HUES48 (cell line): ENCODE results near the gene NECTIN2.
A peak's percentile ranks its signal among the peaks of the same experiment; 100 is the strongest.
"Not testable (repeated sequence)": the region's sequence is repeated elsewhere in the genome, so short reads cannot be mapped to it uniquely, and the experiment has no call there.

Source experiments
- H3K27ac ChIP-seq: one replicate; pipeline ENCODE4 v1.7.0; 2013; ENCODE audit warnings: low read depth, low read length, inconsistent platforms
- H3K27me3 ChIP-seq: 2 replicates; pipeline ENCODE4 v1.6.1; 2013; ENCODE audit warnings: mild to moderate bottlenecking, low read length; ENCODE audit not compliant: control insufficient read depth, insufficient read depth
- H3K36me3 ChIP-seq: 2 replicates; pipeline ENCODE4 v1.6.1; 2013; ENCODE audit warnings: low read length; ENCODE audit not compliant: control insufficient read depth, insufficient read depth
- H3K4me1 ChIP-seq: 2 replicates; pipeline ENCODE4 v1.6.1; 2013; ENCODE audit warnings: mild to moderate bottlenecking, low read length; ENCODE audit not compliant: control insufficient read depth, insufficient read depth
- H3K4me3 ChIP-seq: 2 replicates; pipeline ENCODE4 v1.5.1; 2013; ENCODE audit warnings: mild to moderate bottlenecking, low read depth, low read length
- H3K9ac ChIP-seq: 2 replicates; pipeline ENCODE4 v1.6.1; 2013; ENCODE audit warnings: mild to moderate bottlenecking, low read depth, low read length, moderate library complexity
- H3K9me3 ChIP-seq: 2 replicates; pipeline ENCODE4 v1.6.1; 2013; ENCODE audit warnings: low read length; ENCODE audit not compliant: control insufficient read depth, insufficient read depth

Gene NECTIN2

GRCh38 chr19:44888335-44888734 is 42.2 kb downstream of the NECTIN2 start:
- H3K27ac ChIP-seq, H3K4me3 ChIP-seq, H3K9ac ChIP-seq, H3K4me1 ChIP-seq, H3K27me3 ChIP-seq, H3K9me3 ChIP-seq: not testable (repeated sequence)
- peaks cover 50% of the 10 kb centered on the region for H3K36me3 ChIP-seq

- Histone ChIP-seq H3K27me3 (no peaks in the 10 kb centered on the region), H3K36me3 (peaks cover 57% of the 10 kb centered on the region), H3K4me1 (0 out of 2 replicates have a peak, but pooled peaks cover 4% of the 10 kb centered on the region), H3K4me3 (peak overlapping the region; percentile 59), H3K27ac (peak overlapping the region; percentile 87), H3K9me3 (no peaks in the 10 kb centered on the region), H3K9ac (peak overlapping the region; percentile 52)
Measured at GRCh38 chr19:44889830-44890365, 43.8 kb downstream of the NECTIN2 start.

- peaks cover 62% of the 10 kb centered on the region for H3K36me3 ChIP-seq
- peak overlapping the region; percentile 53 for H3K9ac ChIP-seq
- H3K27ac ChIP-seq, result peak overlapping the region; percentile 87
- H3K9me3 ChIP-seq, result no peaks in the 10 kb centered on the region
- H3K27me3 ChIP-seq, result no peaks in the 10 kb centered on the region
- peak overlapping the region; percentile 59 for H3K4me3 ChIP-seq
- H3K4me1 ChIP-seq, result 0 out of 2 replicates have a peak, but pooled peaks cover 4% of the 10 kb centered on the region
Measured at GRCh38 chr19:44890366-44891015, 44.4 kb downstream of the NECTIN2 start.

- Histone ChIP-seq H3K4me1 (0 out of 2 replicates have a peak, but pooled peaks cover 4% of the 10 kb centered on the region), H3K4me3 (peak within 1 kb of the TSS; percentile 91), H3K9me3 (no peaks in the 10 kb centered on the region), H3K9ac (peak within 1 kb of the TSS; percentile 94), H3K36me3 (peaks cover 62% of the 10 kb centered on the region), H3K27ac (peak within 1 kb of the TSS; percentile 93), H3K27me3 (no peaks in the 10 kb centered on the region)
Measured at GRCh38 chr19:44891016-44891882, 45.2 kb downstream of the NECTIN2 start, which contains the start of gene TOMM40. Gene TOMM40, plus strand, starts transcription at chr19:44891254. Its CDS starts 162 bp downstream, at chr19:44891416.

- 0 out of 2 replicates have a peak, but pooled peaks cover 4% of the 10 kb centered on the region for H3K4me1 ChIP-seq
- H3K9ac ChIP-seq, result 0 out of 2 replicates have a peak overlapping the region, but pooled peaks have one; percentile 4
- no peak overlapping the region for H3K27ac ChIP-seq
- peak overlapping the region; percentile 91; the same call in 1 of the 2 replicates for H3K4me3 ChIP-seq
- no peaks in the 10 kb centered on the region for H3K9me3 ChIP-seq
- peaks cover 65% of the 10 kb centered on the region for H3K36me3 ChIP-seq
- H3K27me3 ChIP-seq, result no peaks in the 10 kb centered on the region
Measured at GRCh38 chr19:44892932-44893331, 46.8 kb downstream of the NECTIN2 start.

GRCh38 chr19:44893332-44894051 is 47.4 kb downstream of the NECTIN2 start:
- no peak overlapping the region for H3K27ac ChIP-seq
- no peaks in the 10 kb centered on the region for H3K27me3 ChIP-seq
- no peak overlapping the region for H3K4me3 ChIP-seq
- H3K9me3 ChIP-seq, result no peaks in the 10 kb centered on the region
- 0 out of 2 replicates have a peak, but pooled peaks cover 4% of the 10 kb centered on the region for H3K4me1 ChIP-seq
- H3K9ac ChIP-seq, result no peak overlapping the region
- H3K36me3 ChIP-seq, result peaks cover 65% of the 10 kb centered on the region

- peaks cover 65% of the 10 kb centered on the region for H3K36me3 ChIP-seq
- H3K4me1 ChIP-seq, result 0 out of 2 replicates have a peak, but pooled peaks cover 4% of the 10 kb centered on the region
- no peak overlapping the region for H3K27ac ChIP-seq
- H3K4me3 ChIP-seq, result no peak overlapping the region
- no peaks in the 10 kb centered on the region for H3K9me3 ChIP-seq
- H3K9ac ChIP-seq, result no peak overlapping the region
- H3K27me3 ChIP-seq, result no peaks in the 10 kb centered on the region
Measured at GRCh38 chr19:44894052-44894400, 47.9 kb downstream of the NECTIN2 start.

- H3K27me3 ChIP-seq, result no peaks in the 10 kb centered on the region
- H3K9me3 ChIP-seq, result no peaks in the 10 kb centered on the region
- no peak overlapping the region for H3K9ac ChIP-seq
- H3K27ac ChIP-seq, result no peak overlapping the region
- H3K4me3 ChIP-seq, result no peak overlapping the region
- H3K36me3 ChIP-seq, result peaks cover 74% of the 10 kb centered on the region
- 0 out of 2 replicates have a peak, but pooled peaks cover 4% of the 10 kb centered on the region for H3K4me1 ChIP-seq
Measured at GRCh38 chr19:44894946-44895345, 48.8 kb downstream of the NECTIN2 start.

GRCh38 chr19:44897835-44898234 is 51.7 kb downstream of the NECTIN2 start:
- Histone ChIP-seq H3K4me1 (no peaks in the 10 kb centered on the region), H3K27me3 (no peaks in the 10 kb centered on the region), H3K9ac (no peak overlapping the region), H3K36me3 (peaks cover 94% of the 10 kb centered on the region), H3K9me3 (no peaks in the 10 kb centered on the region), H3K27ac (no peak overlapping the region), H3K4me3 (no peak overlapping the region)

- H3K27ac ChIP-seq, result no peak overlapping the region
- H3K36me3 ChIP-seq, result peaks cover 72% of the 10 kb centered on the region
- H3K4me1 ChIP-seq, result peaks cover 5% of the 10 kb centered on the region; the same call in 1 of the 2 replicates
- no peaks in the 10 kb centered on the region for H3K9me3 ChIP-seq
- no peak overlapping the region for H3K4me3 ChIP-seq
- H3K27me3 ChIP-seq, result no peaks in the 10 kb centered on the region
- H3K9ac ChIP-seq, result no peak overlapping the region
Measured at GRCh38 chr19:44900328-44901244, 54.5 kb downstream of the NECTIN2 start.
